ENCODE data around the gene MED25.

Gene MED25

DNA sequence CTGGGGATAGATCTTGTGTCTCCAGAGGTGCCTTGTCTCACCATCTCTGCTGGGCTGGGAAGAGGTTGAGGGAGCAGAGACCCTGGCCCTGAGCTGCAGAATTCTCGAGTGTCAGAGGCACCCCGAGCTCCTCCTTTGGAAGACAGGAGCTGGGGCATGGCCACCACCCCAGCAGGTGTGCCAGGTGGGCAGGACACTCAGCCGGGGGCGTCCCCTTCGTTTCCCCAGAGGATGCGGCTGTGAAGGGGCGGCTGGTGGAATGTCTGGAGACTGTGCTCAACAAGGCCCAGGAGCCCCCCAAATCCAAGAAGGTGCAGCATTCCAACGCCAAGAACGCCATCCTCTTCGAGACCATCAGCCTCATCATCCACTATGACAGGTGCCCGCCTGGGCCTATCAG is 19.5 kb upstream of the MED25 start:
- in situ Hi-C loops (cut with MboI; ENCODE audit: low sequenced_read_pairs), result no loop called here

- in situ Hi-C loops (cut with MboI; ENCODE audit: low sequenced_read_pairs), result no loop called here
Measured at GRCh38 chr19:49799271-49799797, 18.8 kb upstream of the MED25 start.

- in situ Hi-C loops (cut with MboI; ENCODE audit: low sequenced_read_pairs), result no loop called here
Measured at GRCh38 chr19:49799798-49800376, 18.2 kb upstream of the MED25 start.

DNA sequence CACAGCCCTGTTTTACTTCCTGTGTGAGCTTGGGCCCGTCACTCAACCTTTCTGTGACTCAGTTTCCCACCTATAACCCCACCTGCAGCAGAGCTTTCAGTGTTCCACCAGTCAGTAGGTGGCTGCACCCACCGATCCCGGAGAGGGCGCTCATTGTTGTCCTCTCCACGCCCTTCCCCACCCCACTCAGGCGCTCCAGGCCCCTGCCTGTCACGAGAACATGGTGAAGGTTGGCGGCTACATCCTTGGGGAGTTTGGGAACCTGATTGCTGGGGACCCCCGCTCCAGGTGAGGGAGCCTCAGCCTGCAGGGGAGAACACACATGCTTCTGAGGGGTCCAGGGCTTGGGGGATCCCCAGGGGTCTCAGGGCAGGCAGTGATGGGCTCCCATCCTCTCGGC is 17.3 kb upstream of the MED25 start:
- in situ Hi-C loops (cut with MboI; ENCODE audit: low sequenced_read_pairs), result no loop called here

- in situ Hi-C loops (cut with MboI; ENCODE audit: low sequenced_read_pairs), result no loop called here
Measured at GRCh38 chr19:49801401-49801888, 16.6 kb upstream of the MED25 start.

- in situ Hi-C loops (cut with MboI; ENCODE audit: low sequenced_read_pairs), result no loop called here
Measured at GRCh38 chr19:49801966-49802661, 16.0 kb upstream of the MED25 start.

DNA sequence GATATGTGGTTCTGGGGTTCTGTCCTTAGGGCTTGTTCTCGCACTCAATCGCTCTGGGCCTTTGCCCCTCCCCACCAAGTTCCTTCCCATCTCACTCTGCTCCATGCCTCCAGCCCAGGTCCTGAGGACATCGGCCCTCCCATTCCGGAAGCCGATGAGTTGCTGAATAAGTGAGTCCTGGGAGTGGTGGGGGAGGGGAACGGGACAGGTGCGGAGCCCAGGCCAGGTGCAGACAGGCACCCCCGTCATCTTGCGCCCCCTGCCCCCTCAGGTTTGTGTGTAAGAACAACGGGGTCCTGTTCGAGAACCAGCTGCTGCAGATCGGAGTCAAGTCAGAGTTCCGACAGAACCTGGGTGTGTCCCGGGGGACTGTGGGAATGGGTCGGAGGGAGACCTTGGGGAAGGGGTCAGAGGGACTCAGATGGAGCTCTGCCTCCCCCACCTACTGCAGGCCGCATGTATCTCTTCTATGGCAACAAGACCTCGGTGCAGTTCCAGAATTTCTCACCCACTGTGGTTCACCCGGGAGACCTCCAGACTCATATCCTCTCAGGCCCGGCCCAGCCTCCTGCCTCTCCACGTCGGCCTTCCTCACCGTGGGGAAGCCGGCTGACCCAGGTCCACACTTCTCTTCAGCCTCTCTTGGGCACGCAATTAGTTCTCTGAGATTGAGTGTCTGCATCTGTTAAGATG is 15.1 kb upstream of the MED25 start:
- in situ Hi-C loops (cut with MboI; ENCODE audit: low sequenced_read_pairs), result no loop called here

- in situ Hi-C loops (cut with MboI; ENCODE audit: low sequenced_read_pairs), result no loop called here
Measured at GRCh38 chr19:49803529-49803856, 14.6 kb upstream of the MED25 start.

DNA sequence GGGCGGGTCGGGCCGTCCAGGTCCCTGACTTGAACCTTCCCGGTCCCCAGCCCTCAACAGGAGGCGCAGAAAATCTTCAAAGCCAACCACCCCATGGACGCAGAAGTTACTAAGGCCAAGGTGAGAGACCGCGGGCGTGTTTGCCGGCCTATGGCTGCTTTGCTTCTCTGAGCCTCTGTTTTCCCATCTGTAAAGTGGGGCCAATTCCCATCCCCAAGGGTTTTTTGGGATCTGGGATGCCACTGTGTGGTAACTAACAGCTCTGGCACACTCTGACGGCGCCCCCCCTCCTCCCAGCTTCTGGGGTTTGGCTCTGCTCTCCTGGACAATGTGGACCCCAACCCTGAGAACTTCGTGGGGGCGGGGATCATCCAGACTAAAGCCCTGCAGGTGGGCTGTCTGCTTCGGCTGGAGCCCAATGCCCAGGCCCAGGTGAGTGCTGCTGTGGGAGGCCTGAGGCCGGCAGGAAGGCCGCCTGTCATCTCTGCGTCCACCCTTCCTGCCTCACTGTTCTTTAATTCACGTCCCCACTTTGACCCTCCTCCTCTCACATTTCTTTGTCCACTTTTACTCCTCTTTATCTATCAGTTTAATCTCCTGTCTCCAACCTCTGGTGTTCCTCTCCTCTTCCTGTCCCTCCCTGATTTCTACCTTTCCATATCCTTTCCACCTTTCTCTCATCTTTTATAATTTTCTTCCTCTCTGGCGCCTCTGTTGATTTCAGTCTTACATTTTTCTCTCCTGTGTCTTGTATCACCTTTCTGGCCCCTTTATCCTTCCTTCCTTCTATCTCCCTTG is 12.1 kb upstream of the MED25 start:
- in situ Hi-C loops (cut with MboI; ENCODE audit: low sequenced_read_pairs), result no loop called here

DNA sequence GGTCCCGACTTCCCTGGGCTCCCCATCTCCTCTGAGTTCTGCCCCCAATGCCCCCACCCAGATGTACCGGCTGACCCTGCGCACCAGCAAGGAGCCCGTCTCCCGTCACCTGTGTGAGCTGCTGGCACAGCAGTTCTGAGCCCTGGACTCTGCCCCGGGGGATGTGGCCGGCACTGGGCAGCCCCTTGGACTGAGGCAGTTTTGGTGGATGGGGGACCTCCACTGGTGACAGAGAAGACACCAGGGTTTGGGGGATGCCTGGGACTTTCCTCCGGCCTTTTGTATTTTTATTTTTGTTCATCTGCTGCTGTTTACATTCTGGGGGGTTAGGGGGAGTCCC is 11.5 kb upstream of the MED25 start:
- in situ Hi-C loops (cut with MboI; ENCODE audit: low sequenced_read_pairs), result no loop called here

GRCh38 chr19:49807058-49807903 is 10.8 kb upstream of the MED25 start:
- in situ Hi-C loops (cut with MboI; ENCODE audit: low sequenced_read_pairs), result no loop called here

DNA sequence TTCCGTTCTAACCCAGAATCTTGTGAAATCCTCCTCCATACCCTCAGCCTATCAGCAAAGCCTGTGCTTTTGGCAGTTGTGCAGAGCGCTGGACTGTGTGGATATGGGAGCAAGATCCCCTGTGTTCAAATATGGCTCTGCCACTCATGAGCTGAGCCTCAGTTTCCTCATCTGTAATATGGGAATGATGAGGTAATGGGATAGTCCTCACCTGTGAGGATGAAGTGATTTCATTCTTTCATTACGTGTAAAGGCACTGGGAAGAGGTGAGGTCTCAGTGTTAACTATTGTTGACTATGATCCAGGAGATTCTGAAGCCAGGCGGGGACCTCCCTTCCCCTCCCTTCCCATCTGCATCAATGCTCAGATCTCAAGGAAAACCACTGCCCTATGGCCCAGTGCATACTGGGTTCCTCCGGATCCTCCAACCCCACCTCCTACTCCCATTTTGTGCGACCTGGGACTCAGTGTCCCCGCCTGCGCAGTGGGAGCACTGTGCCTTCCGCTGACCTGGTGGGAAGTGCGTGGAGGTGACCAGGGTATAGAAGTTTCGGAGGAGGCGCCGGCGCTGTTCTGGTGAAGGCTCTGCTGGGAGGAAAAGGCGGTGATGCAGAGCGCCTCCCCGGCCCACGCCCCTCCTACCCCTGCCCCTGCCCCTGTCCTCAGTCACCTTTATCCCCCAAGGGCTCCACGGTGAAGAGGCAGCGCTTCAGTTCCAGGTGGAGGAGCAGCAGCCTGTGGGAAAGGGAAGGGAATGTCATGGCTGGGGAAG is 10.0 kb upstream of the MED25 start:
- in situ Hi-C loops (cut with MboI; ENCODE audit: low sequenced_read_pairs), result no loop called here

- in situ Hi-C loops (cut with MboI; ENCODE audit: low sequenced_read_pairs), result no loop called here
Measured at GRCh38 chr19:49808711-49809159, 9.4 kb upstream of the MED25 start.

GRCh38 chr19:49809160-49809940 is 8.7 kb upstream of the MED25 start:
- in situ Hi-C loops (cut with MboI; ENCODE audit: low sequenced_read_pairs), result no loop called here

DNA sequence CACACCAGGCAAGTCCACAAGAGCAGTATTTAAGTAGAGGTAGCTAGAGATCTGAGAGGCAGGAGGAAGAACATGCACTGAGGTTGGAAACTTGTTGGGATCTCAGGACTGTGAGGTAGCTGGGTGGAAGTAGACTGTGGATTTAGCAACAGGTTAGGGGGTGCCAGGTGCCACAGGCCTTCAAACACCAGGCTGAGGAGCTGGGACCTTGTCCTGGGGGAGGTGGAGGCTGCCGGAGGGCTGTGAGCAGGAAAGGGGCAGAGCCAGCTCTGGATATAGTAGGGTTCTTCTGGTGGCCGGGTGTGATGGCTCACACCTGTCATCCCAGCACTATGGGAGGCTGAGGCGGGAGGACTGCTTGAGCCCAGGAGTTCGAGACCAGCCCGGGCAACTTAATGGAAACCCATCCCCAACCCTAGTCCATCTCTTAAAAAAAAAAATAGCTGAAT is 8.1 kb upstream of the MED25 start:
- in situ Hi-C loops (cut with MboI; ENCODE audit: low sequenced_read_pairs), result no loop called here

GRCh38 chr19:49811328-49811727 is 6.8 kb upstream of the MED25 start:
- in situ Hi-C loops (cut with MboI; ENCODE audit: low sequenced_read_pairs), result no loop called here

DNA sequence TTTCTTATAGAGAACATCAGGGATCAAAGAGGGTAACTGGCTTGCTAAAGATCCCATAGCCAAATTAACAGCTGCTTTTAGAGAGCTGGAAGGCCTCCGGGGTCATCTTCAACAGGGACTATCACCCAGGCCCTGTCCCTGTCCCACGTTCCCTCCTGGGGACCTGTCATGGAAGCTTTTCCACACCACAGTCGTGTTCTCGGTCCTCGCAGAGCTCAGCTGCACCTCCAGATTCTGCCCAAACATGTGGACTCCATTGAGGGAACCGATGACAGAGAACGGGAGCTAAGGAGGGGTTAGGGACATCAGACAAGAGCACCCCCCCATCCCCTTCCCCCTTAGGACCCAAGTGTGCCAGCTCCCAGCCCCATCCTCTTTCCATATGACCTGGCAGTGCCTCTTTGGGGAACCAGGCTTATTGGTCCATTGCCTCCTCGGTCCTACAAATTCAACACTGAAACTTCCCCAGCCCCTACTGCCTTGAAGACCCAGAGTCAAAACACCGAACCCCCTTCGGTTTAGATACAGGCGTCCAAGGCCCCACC is 5.6 kb upstream of the MED25 start:
- in situ Hi-C loops (cut with MboI; ENCODE audit: low sequenced_read_pairs), result no loop called here
